ENCODE measurements around the gene OPCML. TPM values are rescaled to one million over a fixed set of nuclear protein-coding genes. Genes with fewer than 3 reads are reported as not detected.
A peak's percentile ranks its signal among the peaks of the same experiment; 100 is the strongest.

OPCML gene
- total RNA-seq, 1 donor from 2014 or later, result 4.6 TPM

DNA sequence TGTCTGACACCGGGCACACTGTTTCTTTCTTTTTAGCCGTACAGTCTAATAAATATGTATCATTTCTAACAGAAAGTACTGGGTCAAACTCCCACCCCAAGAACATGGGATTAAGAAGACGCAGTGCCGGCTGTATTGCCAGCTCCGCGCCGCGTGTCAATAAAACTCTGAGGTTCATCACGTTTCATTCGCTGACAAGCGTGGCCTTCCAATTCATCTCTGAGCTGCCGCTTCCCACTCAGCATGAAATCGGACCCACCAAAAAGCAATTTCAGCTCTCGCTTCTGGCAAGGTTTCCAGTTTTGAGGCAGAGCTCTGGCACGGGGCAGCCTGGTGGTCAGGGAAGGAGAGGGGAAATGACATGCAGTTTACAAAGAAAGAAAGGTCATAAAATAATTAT lies 819.8 kb downstream of the OPCML start:
- Mint-ChIP-seq H3K4me1 (ENCODE audit: unreplicated experiment) (peaks cover 13% of the 10 kb centered on the region), H3K9me3 (no peaks in the 10 kb centered on the region), H3K27me3 (peaks cover 24% of the 10 kb centered on the region), H3K36me3 (no peaks in the 10 kb centered on the region), H3K4me3 (no peak overlapping the region), H3K27ac (no peak overlapping the region)
- TF ChIP-seq, protein P1, sequence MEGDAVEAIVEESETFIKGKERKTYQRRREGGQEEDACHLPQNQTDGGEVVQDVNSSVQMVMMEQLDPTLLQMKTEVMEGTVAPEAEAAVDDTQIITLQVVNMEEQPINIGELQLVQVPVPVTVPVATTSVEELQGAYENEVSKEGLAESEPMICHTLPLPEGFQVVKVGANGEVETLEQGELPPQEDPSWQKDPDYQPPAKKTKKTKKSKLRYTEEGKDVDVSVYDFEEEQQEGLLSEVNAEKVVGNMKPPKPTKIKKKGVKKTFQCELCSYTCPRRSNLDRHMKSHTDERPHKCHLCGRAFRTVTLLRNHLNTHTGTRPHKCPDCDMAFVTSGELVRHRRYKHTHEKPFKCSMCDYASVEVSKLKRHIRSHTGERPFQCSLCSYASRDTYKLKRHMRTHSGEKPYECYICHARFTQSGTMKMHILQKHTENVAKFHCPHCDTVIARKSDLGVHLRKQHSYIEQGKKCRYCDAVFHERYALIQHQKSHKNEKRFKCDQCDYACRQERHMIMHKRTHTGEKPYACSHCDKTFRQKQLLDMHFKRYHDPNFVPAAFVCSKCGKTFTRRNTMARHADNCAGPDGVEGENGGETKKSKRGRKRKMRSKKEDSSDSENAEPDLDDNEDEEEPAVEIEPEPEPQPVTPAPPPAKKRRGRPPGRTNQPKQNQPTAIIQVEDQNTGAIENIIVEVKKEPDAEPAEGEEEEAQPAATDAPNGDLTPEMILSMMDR (conservative IDR thresholded peaks at IDR 0.05), result no peak
- DNase-seq (ENCODE audit: extremely low spot score, unreplicated experiment), result no peak

DNA sequence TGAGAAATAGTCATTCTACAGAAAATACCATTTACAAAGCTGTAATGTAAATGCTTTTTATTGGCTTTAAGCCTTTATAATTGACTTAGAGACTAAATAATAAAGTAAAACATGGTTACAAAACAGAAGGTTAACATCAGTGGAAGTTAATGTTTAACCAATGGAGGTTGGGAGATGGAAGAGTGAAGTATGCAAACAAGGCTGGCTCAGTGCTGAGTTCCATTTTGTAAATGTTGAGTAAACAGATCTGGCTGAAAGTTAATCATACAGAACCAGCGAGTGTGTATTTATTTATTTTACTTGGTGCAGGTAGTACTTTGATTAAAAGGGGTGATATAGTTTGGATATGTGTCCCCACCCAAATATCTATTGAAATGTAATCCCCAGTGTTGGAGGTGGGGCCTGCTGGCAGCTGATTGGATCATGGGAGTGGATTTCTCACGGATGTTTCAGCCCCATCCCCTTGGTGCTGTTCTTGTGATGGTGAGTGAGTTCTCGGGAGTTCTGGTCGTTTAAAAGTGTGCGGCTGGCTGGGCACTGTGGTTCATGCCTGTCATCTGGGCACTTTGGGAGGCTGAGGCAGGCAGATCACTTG lies 827.4 kb downstream of the OPCML start:
- Mint-ChIP-seq H3K36me3 (no peaks in the 10 kb centered on the region), H3K9me3 (peaks cover 12% of the 10 kb centered on the region), H3K27me3 (peaks cover 5% of the 10 kb centered on the region), H3K4me3 (peak overlapping the region; percentile 7), H3K27ac (no peak overlapping the region), H3K4me1 (ENCODE audit: unreplicated experiment) (peaks cover 5% of the 10 kb centered on the region)
- DNase-seq (ENCODE audit: extremely low spot score, unreplicated experiment), result no peak
- TF ChIP-seq, protein P1 (conservative IDR thresholded peaks at IDR 0.05), result no peak

DNA sequence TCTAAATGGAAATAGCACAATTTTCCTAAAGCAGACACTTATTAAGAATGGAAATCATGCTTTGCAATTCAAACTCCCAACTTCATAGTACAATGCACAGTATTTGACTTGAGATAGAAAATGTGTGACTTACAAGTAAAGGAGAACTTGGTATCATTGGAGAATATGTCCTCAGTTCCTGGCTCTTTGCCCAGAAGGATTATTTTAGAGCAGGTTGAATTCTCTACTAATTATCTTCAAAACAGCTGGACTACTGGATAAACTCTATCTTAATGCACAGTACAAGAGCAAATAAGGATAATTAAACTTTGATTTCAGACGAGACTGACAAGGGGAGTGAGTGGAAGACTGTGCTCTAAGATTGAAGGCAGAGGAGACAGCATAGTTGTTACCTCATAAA lies 839.4 kb downstream of the OPCML start:
- peaks cover 16% of the 10 kb centered on the region for H3K4me1 Mint-ChIP-seq (ENCODE audit: unreplicated experiment)
- no peaks in the 10 kb centered on the region for H3K9me3 Mint-ChIP-seq
- peaks cover 38% of the 10 kb centered on the region for H3K27me3 Mint-ChIP-seq
- H3K4me3 Mint-ChIP-seq, result no peak overlapping the region
- H3K36me3 Mint-ChIP-seq, result no peaks in the 10 kb centered on the region
- no peak overlapping the region for H3K27ac Mint-ChIP-seq
- DNase-seq (ENCODE audit: extremely low spot score, unreplicated experiment), result no peak
- TF ChIP-seq, protein P1 (conservative IDR thresholded peaks at IDR 0.05), result no peak

DNA sequence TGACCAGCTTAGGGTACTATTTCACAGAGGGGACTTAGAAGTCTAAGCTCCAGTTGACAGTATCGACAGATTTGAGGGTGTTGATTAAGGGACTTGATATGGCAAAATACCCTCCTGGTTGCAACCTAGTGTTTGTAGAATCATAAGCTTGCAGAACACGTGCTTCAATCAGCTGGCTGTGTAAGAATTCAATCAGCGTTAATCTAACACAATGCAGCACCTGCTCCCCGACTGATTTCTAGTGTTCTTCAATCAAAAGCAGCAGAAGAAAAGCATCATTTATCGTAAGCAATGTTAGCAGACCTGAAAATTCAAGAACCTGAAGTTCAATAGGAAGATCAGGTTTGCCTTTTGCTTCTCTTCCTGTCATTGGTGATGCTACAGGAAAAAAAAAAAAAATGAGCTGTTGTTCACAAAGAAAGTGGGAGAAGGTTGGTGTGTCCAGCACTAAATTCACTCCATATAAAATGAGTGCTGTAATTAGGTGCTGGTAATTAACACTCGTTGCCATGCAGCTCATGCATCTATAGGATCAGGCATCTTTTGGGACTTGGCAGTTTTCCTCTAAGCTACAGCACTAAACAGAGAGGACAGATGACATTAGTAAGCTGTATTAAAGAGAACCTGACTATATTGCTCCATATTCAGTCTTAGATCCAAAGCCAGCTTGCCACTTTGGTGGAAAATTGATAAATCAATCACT lies 840.3 kb downstream of the OPCML start:
- no peaks in the 10 kb centered on the region for H3K9me3 Mint-ChIP-seq
- DNase-seq (ENCODE audit: extremely low spot score, unreplicated experiment), result no peak
- TF ChIP-seq, protein P1 (conservative IDR thresholded peaks at IDR 0.05), result no peak
- H3K4me3 Mint-ChIP-seq, result no peak overlapping the region
- no peak overlapping the region for H3K27ac Mint-ChIP-seq
- H3K27me3 Mint-ChIP-seq, result peaks cover 42% of the 10 kb centered on the region
- H3K4me1 Mint-ChIP-seq (ENCODE audit: unreplicated experiment), result peaks cover 16% of the 10 kb centered on the region
- H3K36me3 Mint-ChIP-seq, result no peaks in the 10 kb centered on the region

DNA sequence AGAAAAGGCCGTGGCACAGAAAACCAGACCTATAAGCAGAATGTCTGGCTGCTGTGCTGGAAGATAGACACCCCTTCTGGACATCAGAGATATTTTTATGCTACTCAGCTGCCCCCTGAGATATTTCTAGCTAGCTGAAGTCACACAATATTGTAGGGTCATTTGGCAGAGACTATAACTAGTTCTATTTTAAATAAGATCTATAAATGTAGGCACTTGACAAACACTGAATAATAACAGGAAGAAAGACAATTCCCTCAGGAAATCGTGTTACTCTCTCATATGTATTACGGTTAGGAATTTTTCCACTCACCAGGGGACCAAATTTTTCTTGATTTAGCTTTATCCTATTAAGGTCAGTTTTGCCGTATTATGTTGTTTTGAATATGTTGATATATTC lies 845.4 kb downstream of the OPCML start:
- no peak for DNase-seq (ENCODE audit: extremely low spot score, unreplicated experiment)
- Mint-ChIP-seq H3K4me1 (ENCODE audit: unreplicated experiment) (peaks cover 20% of the 10 kb centered on the region), H3K36me3 (no peaks in the 10 kb centered on the region), H3K4me3 (no peak overlapping the region), H3K27ac (no peak overlapping the region), H3K27me3 (peaks cover 46% of the 10 kb centered on the region), H3K9me3 (no peaks in the 10 kb centered on the region)
- TF ChIP-seq, protein P1 (conservative IDR thresholded peaks at IDR 0.05), result no peak

All from type B pancreatic cell (in vitro differentiated cells).